Measurements from ENCODE around the gene RFPL1. TPM values are rescaled to one million over a fixed set of nuclear protein-coding genes. Genes with fewer than 3 reads are reported as not detected.

The RFPL1 gene
- total and polyA plus RNA-seq, 8 donors: not detected

DNA sequence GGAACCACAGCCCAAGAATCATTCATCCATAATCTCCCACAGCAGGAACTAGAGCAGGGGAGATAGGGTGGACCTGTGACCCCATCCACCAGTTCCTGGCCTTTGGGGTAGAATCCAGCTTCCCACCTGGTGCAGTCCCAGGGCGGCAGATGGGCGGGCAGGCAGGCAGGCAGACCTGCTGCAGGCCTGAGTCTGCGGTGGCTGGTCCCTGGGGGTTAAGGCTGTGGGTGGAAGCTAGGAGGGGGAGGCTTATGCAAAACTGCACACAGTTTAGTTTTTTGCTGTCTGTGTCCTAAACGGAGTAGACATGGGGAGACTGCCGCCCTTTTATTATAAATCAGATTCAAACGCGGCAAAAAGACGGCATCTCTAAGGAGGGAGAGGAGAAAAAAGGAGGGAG lies 37.2 kb downstream of the RFPL1 start:
- no peak for TF ChIP-seq EP300 (IDR thresholded peaks at IDR 0.05)
- no peak for TF ChIP-seq POLR2A (IDR thresholded peaks at IDR 0.05)
- no peak for TF ChIP-seq CTCF (IDR thresholded peaks at IDR 0.05)
- H3K4me3 ChIP-seq: no peak overlapping the region
- WGBS, 5 donors: 84 to 93% (median 87%) methylated on average over 8 of the region's 8 CpGs
- DNase-seq: no peak
- H3K36me3 ChIP-seq: no peaks in the 10 kb centered on the region
- no peak overlapping the region for H3K27ac ChIP-seq
- no peaks in the 10 kb centered on the region for H3K9me3 ChIP-seq
- intact Hi-C loops (cut with DNase I; ENCODE audit: low total_unique reads): no loop called here
- H3K27me3 ChIP-seq: peaks cover 16 to 94% (median 39%) of the 10 kb centered on the region in 3 donors
- peaks cover 7 to 22% (median 14%) of the 10 kb centered on the region in 4 donors for H3K4me1 ChIP-seq

- H3K4me3 ChIP-seq: no peak overlapping the region
- no peak for TF ChIP-seq CTCF (IDR thresholded peaks at IDR 0.05)
- TF ChIP-seq EP300 (IDR thresholded peaks at IDR 0.05): no peak
- no peak for TF ChIP-seq POLR2AphosphoS5 (IDR thresholded peaks at IDR 0.05)
- no peak for TF ChIP-seq POLR2A (IDR thresholded peaks at IDR 0.05)
- no peaks in the 10 kb centered on the region for H3K36me3 ChIP-seq
- intact Hi-C loops (cut with DNase I; ENCODE audit: low total_unique reads): no loop called here
- H3K4me1 ChIP-seq: peaks cover 12 to 27% (median 16%) of the 10 kb centered on the region in 4 donors
- WGBS, 5 donors: 48 to 57% (median 55%) methylated on average over 5 to 6 of the region's 6 CpGs
- H3K9me3 ChIP-seq: no peaks in the 10 kb centered on the region
- no peak overlapping the region for H3K27ac ChIP-seq
- H3K27me3 ChIP-seq: peaks cover 21 to 94% (median 41%) of the 10 kb centered on the region in 3 donors
- no peak for DNase-seq
Observed at GRCh38 chr22:29476116-29476515, 37.7 kb downstream of the RFPL1 start.

DNA sequence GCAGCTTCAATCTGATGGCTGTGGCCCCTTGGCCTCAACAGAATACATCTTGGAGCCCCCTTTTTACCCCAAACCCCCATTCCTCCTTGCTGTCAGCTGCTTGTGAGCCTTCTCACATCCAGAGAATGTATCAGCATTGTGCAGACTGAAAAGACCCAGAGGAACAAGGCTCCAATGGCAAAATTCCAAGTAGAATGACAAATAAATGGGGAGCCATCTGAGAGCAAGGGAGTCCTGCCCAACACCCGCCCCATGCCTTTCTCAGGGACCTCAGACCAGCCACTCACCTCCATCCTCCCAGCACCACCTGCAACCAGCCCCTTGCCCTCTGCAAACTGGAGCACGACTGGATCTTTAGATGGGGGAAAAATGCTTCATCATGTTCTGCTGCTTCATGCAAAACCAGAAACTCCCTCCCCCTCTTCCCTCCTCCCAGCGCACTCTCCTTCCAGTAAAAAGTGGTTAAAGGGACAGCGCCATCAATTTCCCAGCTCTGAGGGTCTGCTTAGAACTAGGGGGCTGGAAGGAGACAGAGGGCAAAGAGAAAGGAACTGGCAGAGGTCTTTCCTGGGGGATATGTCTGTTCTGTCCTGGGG lies 39.4 kb downstream of the RFPL1 start:
- WGBS, 5 donors: 13 to 24% (median 22%) methylated on average over 4 of the region's 4 CpGs
- DNase-seq: no peak
- no peak overlapping the region for H3K4me3 ChIP-seq
- TF ChIP-seq POLR2A (IDR thresholded peaks at IDR 0.05) (no peak), POLR2AphosphoS5 (IDR thresholded peaks at IDR 0.05) (no peak), EP300 (IDR thresholded peaks at IDR 0.05) (no peak)
- intact Hi-C loops (cut with DNase I; ENCODE audit: low total_unique reads): no loop called here
- peaks cover 25 to 98% (median 56%) of the 10 kb centered on the region in 3 donors for H3K27me3 ChIP-seq
- no peak overlapping the region for H3K27ac ChIP-seq
- peaks cover 12 to 33% (median 20%) of the 10 kb centered on the region in 4 donors for H3K4me1 ChIP-seq
- no peaks in the 10 kb centered on the region for H3K9me3 ChIP-seq
- H3K36me3 ChIP-seq: no peaks in the 10 kb centered on the region

GRCh38 chr22:29478326-29479276 lies 40.2 kb downstream of the RFPL1 start:
- peaks cover 12 to 33% (median 20%) of the 10 kb centered on the region in 4 donors for H3K4me1 ChIP-seq
- TF ChIP-seq POLR2AphosphoS5 (IDR thresholded peaks at IDR 0.05) (no peak), POLR2A (IDR thresholded peaks at IDR 0.05) (no peak), EP300 (IDR thresholded peaks at IDR 0.05) (no peak), CTCF (IDR thresholded peaks at IDR 0.05) (no peak)
- H3K27me3 ChIP-seq: peaks cover 25 to 97% (median 56%) of the 10 kb centered on the region in 3 donors
- H3K27ac ChIP-seq: no peak overlapping the region
- H3K9me3 ChIP-seq: no peaks in the 10 kb centered on the region
- H3K36me3 ChIP-seq: no peaks in the 10 kb centered on the region
- WGBS, 5 donors: 9 to 12% (median 11%) methylated on average over 20 to 21 of the region's 21 CpGs
- intact Hi-C loops (cut with DNase I; ENCODE audit: low total_unique reads): no loop called here
- peak in 1 of 2 donors; percentile 74 for DNase-seq
- no peak overlapping the region for H3K4me3 ChIP-seq

All from stomach (tissue), 9 donors.